HG02678 (cell line): ENCODE data around the gene NFATC2IP.
"Not testable (repeated sequence)": the region's sequence is repeated elsewhere in the genome, so short reads cannot be mapped to it uniquely, and the experiment has no call there.

Experiments
- ATAC-seq: cut with Tn5 transposase; IDR thresholded peaks from one replicate; pipeline ENCODE4 v1.9.1; 2021; ENCODE audit warnings: mild to moderate bottlenecking, moderate library complexity; ENCODE audit not compliant: unreplicated experiment

NFATC2IP gene

GRCh38 chr16:28990375-28991040, 39.8 kb downstream of the NFATC2IP start:
- ATAC-seq = no peak

GRCh38 chr16:28991687-28992086, 41.0 kb downstream of the NFATC2IP start:
- ATAC-seq = no peak

- no peak for ATAC-seq
These were observed 41.8 kb downstream of the NFATC2IP start for GRCh38 chr16:28992496-28992895.

GRCh38 chr16:28998837-28999236, 48.1 kb downstream of the NFATC2IP start:
- no peak for ATAC-seq

- ATAC-seq = no peak
These were observed 48.8 kb downstream of the NFATC2IP start for GRCh38 chr16:28999577-28999976.

- ATAC-seq = no peak
These were observed 49.3 kb downstream of the NFATC2IP start for GRCh38 chr16:29000019-29000418.

GRCh38 chr16:29004496-29005139, 53.9 kb downstream of the NFATC2IP start:
- not testable (repeated sequence) for ATAC-seq

- ATAC-seq = no peak
These were observed 57.2 kb downstream of the NFATC2IP start for GRCh38 chr16:29007730-29008593.

- ATAC-seq = no peak
These were observed 58.5 kb downstream of the NFATC2IP start for GRCh38 chr16:29009050-29009837.

- no peak for ATAC-seq
These were observed 59.1 kb downstream of the NFATC2IP start for GRCh38 chr16:29009838-29010166.

- ATAC-seq = no peak
These were observed 60.4 kb downstream of the NFATC2IP start for GRCh38 chr16:29011112-29011511.

- ATAC-seq = no peak
These were observed 61.1 kb downstream of the NFATC2IP start for GRCh38 chr16:29011851-29012250.

- no peak for ATAC-seq
These were observed 62.3 kb downstream of the NFATC2IP start for GRCh38 chr16:29012913-29013553.

GRCh38 chr16:29014561-29015069, 63.9 kb downstream of the NFATC2IP start:
- ATAC-seq = no peak
